SHP77 treated with DMSO at 0.1 percent for 48 hours (cell line): Measurements from ENCODE around the gene LPCAT4.
"Not testable (repeated sequence)": the region's sequence is repeated elsewhere in the genome, so short reads cannot be mapped to it uniquely, and the experiment has no call there.

Experiments used
- DNase-seq: peaks from one replicate; lab custom pipeline; 2025; lab: John Stamatoyannopoulos, UW

The LPCAT4 gene

GRCh38 chr15:34362047-34362773, 4.8 kb downstream of the LPCAT4 start:
- DNase-seq = no peak

- no peak for DNase-seq
Measured at GRCh38 chr15:34361278-34361677, 5.7 kb downstream of the LPCAT4 start.

GRCh38 chr15:34360298-34360697, 6.7 kb downstream of the LPCAT4 start:
- DNase-seq = no peak

- no peak for DNase-seq
Measured at GRCh38 chr15:34359416-34359815, 7.6 kb downstream of the LPCAT4 start.

GRCh38 chr15:34358948-34359347, 8.0 kb downstream of the LPCAT4 start:
- DNase-seq = no peak

GRCh38 chr15:34358367-34358766, 8.6 kb downstream of the LPCAT4 start:
- no peak for DNase-seq

- DNase-seq = no peak
Measured at GRCh38 chr15:34357653-34358052, 9.3 kb downstream of the LPCAT4 start.

- no peak for DNase-seq
Measured at GRCh38 chr15:34355241-34355640, 11.8 kb downstream of the LPCAT4 start.

- DNase-seq = no peak
Measured at GRCh38 chr15:34354286-34354685, 12.7 kb downstream of the LPCAT4 start.

GRCh38 chr15:34353627-34354026, 13.4 kb downstream of the LPCAT4 start:
- no peak for DNase-seq

GRCh38 chr15:34352996-34353395, 14.0 kb downstream of the LPCAT4 start:
- not testable (repeated sequence) for DNase-seq

GRCh38 chr15:34349769-34350168, 17.2 kb downstream of the LPCAT4 start:
- DNase-seq = no peak

- no peak for DNase-seq
Measured at GRCh38 chr15:34348735-34349300, 18.2 kb downstream of the LPCAT4 start.

- no peak for DNase-seq
Measured at GRCh38 chr15:34347951-34348638, 18.9 kb downstream of the LPCAT4 start.

GRCh38 chr15:34342737-34343575, 24.0 kb downstream of the LPCAT4 start, which contains the start of the genes NOP10 and NUTM1:
Gene NOP10, minus strand, starts transcription at chr15:34343136. Its CDS starts 63 bp downstream, at chr15:34343073.
Gene NUTM1, plus strand, starts transcription at chr15:34343315. Its CDS starts 382 bp downstream, at chr15:34343697.
- DNase-seq = peak; percentile 80

GRCh38 chr15:34342213-34342736, 24.7 kb downstream of the LPCAT4 start:
- DNase-seq = not testable (repeated sequence)

- DNase-seq = no peak
Measured at GRCh38 chr15:34341381-34342212, 25.4 kb downstream of the LPCAT4 start.

- no peak for DNase-seq
Measured at GRCh38 chr15:34339946-34340345, 27.1 kb downstream of the LPCAT4 start.

GRCh38 chr15:34338347-34338746, 28.6 kb downstream of the LPCAT4 start:
- DNase-seq = no peak

- peak; percentile 87 for DNase-seq
Measured at GRCh38 chr15:34337557-34338306, 29.3 kb downstream of the LPCAT4 start, which contains the start of gene SLC12A6. Gene SLC12A6, minus strand, starts transcription at chr15:34337781. Its CDS starts 1,101 bp downstream, at chr15:34336680.
